ENCODE data around the gene SPAG17. TPM values are rescaled to one million over a fixed set of nuclear protein-coding genes. Genes with fewer than 3 reads are reported as not detected.

SPAG17 gene
- total RNA-seq, 1 experiment from 2014 or later = not detected

DNA sequence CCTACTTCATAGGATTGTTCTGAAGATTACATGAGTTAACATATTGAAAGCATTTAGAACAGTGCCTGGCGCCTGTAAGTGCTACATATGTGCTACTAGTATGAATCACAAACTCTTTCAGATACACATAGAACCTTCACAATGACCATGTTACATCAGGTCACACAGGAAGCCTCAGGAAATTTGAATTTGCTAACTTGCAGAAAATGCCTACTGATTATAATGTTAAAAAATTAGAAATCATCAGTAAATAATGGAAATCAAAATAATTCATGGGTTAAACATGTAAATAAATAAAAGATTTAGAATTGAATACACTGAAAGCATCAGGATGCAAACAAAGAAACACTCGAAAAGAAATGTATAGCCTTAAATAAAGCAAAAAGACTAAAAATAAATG lies 94.9 kb downstream of the SPAG17 start:
- Histone ChIP-seq H3K27ac (ENCODE audit: low read depth, low read length) (no peak overlapping the region), H3K9ac (ENCODE audit: low read length) (no peak overlapping the region), H3K36me3 (ENCODE audit: control insufficient read depth in 1 of 2, insufficient read depth in 2 of 2, low read length in 2 of 2) (no peaks in the 10 kb centered on the region), H3K27me3 (ENCODE audit: insufficient read depth, low read length) (0 out of 2 replicates have a peak, but pooled peaks cover 6% of the 10 kb centered on the region), H3K9me3 (ENCODE audit: control insufficient read depth in 1 of 2, insufficient read depth in 1 of 2, low read depth in 1 of 2, low read length in 2 of 2) (no peaks in the 10 kb centered on the region), H3K79me2 (ENCODE audit: insufficient read depth, low read length) (no peaks in the 10 kb centered on the region), H3K4me1 (ENCODE audit: control insufficient read depth in 1 of 2, insufficient read depth in 2 of 2, low read length in 2 of 2) (no peaks in the 10 kb centered on the region), H3K4me3 (replicated peaks in 1 of 2; ENCODE audit: low read depth in 1 of 2, low read length in 2 of 2) (no peak overlapping the region), H3K9me2 (ENCODE audit: insufficient read depth) (no peaks in the 10 kb centered on the region), H3K4me2 (ENCODE audit: low read length) (no peak overlapping the region), H2AFZ (ENCODE audit: low read depth, low read length, poor library complexity, severe bottlenecking) (no peak overlapping the region), H4K20me1 (ENCODE audit: insufficient read depth) (no peaks in the 10 kb centered on the region)
- intact Hi-C loops (cut with micrococcal nuclease) = no loop called here
- BruUV-seq (replicated peaks) = no TSS peak
- ATAC-seq (no peak), DNase-seq (ENCODE audit: low read depth, low spot score) (no peak)
- RAD21 ChIA-PET (ENCODE audit: low non-redundant PET in 1 of 2, low total read pairs in 2 of 2, uncharacterized antibody in 2 of 2, unreplicated experiment in 2 of 2) = no interaction called here
- TF ChIP-seq EZH2 (IDR thresholded peaks at IDR 0.05) (no peak), CEBPB (IDR thresholded peaks at IDR 0.05; ENCODE audit: low read depth) (no peak), SIN3A (IDR thresholded peaks at IDR 0.05; ENCODE audit: low read depth) (no peak), ELF1 (IDR thresholded peaks at IDR 0.05; ENCODE audit: borderline replicate concordance, low read depth) (no peak), SRF (IDR thresholded peaks at IDR 0.05; ENCODE audit: low read depth) (no peak), SP1 (IDR thresholded peaks at IDR 0.05; ENCODE audit: low read depth) (no peak), YY1 (IDR thresholded peaks at IDR 0.05; ENCODE audit: extremely low read depth, insufficient replicate concordance, low read depth, low read length) (no peak), EZH2phosphoT487 (IDR thresholded peaks at IDR 0.05; ENCODE audit: borderline replicate concordance) (no peak)
- TF ChIP-seq, protein P1, sequence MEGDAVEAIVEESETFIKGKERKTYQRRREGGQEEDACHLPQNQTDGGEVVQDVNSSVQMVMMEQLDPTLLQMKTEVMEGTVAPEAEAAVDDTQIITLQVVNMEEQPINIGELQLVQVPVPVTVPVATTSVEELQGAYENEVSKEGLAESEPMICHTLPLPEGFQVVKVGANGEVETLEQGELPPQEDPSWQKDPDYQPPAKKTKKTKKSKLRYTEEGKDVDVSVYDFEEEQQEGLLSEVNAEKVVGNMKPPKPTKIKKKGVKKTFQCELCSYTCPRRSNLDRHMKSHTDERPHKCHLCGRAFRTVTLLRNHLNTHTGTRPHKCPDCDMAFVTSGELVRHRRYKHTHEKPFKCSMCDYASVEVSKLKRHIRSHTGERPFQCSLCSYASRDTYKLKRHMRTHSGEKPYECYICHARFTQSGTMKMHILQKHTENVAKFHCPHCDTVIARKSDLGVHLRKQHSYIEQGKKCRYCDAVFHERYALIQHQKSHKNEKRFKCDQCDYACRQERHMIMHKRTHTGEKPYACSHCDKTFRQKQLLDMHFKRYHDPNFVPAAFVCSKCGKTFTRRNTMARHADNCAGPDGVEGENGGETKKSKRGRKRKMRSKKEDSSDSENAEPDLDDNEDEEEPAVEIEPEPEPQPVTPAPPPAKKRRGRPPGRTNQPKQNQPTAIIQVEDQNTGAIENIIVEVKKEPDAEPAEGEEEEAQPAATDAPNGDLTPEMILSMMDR (IDR thresholded peaks at IDR 0.05 in 2 of 3, conservative IDR thresholded peaks at IDR 0.05 in 1 of 3; ENCODE audit: borderline replicate concordance in 1 of 3, insufficient read depth in 1 of 3, low read depth in 2 of 3, low read length in 2 of 3) = no peak
- TF ChIP-seq, protein P2, sequence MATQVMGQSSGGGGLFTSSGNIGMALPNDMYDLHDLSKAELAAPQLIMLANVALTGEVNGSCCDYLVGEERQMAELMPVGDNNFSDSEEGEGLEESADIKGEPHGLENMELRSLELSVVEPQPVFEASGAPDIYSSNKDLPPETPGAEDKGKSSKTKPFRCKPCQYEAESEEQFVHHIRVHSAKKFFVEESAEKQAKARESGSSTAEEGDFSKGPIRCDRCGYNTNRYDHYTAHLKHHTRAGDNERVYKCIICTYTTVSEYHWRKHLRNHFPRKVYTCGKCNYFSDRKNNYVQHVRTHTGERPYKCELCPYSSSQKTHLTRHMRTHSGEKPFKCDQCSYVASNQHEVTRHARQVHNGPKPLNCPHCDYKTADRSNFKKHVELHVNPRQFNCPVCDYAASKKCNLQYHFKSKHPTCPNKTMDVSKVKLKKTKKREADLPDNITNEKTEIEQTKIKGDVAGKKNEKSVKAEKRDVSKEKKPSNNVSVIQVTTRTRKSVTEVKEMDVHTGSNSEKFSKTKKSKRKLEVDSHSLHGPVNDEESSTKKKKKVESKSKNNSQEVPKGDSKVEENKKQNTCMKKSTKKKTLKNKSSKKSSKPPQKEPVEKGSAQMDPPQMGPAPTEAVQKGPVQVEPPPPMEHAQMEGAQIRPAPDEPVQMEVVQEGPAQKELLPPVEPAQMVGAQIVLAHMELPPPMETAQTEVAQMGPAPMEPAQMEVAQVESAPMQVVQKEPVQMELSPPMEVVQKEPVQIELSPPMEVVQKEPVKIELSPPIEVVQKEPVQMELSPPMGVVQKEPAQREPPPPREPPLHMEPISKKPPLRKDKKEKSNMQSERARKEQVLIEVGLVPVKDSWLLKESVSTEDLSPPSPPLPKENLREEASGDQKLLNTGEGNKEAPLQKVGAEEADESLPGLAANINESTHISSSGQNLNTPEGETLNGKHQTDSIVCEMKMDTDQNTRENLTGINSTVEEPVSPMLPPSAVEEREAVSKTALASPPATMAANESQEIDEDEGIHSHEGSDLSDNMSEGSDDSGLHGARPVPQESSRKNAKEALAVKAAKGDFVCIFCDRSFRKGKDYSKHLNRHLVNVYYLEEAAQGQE (IDR thresholded peaks at IDR 0.05; ENCODE audit: low read depth) = no peak
- CTCF ChIA-PET = no interaction called here
- POLR2A ChIA-PET = no interaction called here

All from HCT116 (cell line).